GM18526 (cell line): Measurements from ENCODE around the gene ACSM4.

Source experiments
- POLR2A ChIP-seq: IDR thresholded peaks from 3 replicates; pipeline ENCODE4 v1.6.1; 2011; ENCODE audit not compliant: insufficient read length; ENCODE audit errors: extremely low read depth

ACSM4 gene

GRCh38 chr12:7303772-7304171 is at the start of gene ACSM4:
TSS of gene ACSM4 (plus strand) at chr12:7304072. CDS start at chr12:7304332, 260 bp downstream.
- no peak for TF ChIP-seq POLR2A

GRCh38 chr12:7259060-7259459 is 44.8 kb upstream of the ACSM4 start:
- TF ChIP-seq POLR2A, result no peak

- TF ChIP-seq POLR2A, result no peak
Observed at GRCh38 chr12:7264538-7264937, 39.3 kb upstream of the ACSM4 start.

GRCh38 chr12:7265251-7265650 is 38.6 kb upstream of the ACSM4 start:
- TF ChIP-seq POLR2A, result no peak

- TF ChIP-seq POLR2A, result no peak
Observed at GRCh38 chr12:7269273-7269672, 34.6 kb upstream of the ACSM4 start.

- TF ChIP-seq POLR2A, result no peak
Observed at GRCh38 chr12:7271893-7272514, 31.9 kb upstream of the ACSM4 start.

- no peak for TF ChIP-seq POLR2A
Observed at GRCh38 chr12:7282844-7283243, 21.0 kb upstream of the ACSM4 start.

GRCh38 chr12:7289743-7290142 is 14.1 kb upstream of the ACSM4 start:
- no peak for TF ChIP-seq POLR2A

GRCh38 chr12:7292300-7292699 is 11.6 kb upstream of the ACSM4 start:
- no peak for TF ChIP-seq POLR2A

GRCh38 chr12:7293670-7294069 is 10.2 kb upstream of the ACSM4 start:
- TF ChIP-seq POLR2A, result no peak

GRCh38 chr12:7295529-7295928 is 8.3 kb upstream of the ACSM4 start:
- no peak for TF ChIP-seq POLR2A

GRCh38 chr12:7297865-7298264 is 6.0 kb upstream of the ACSM4 start:
- no peak for TF ChIP-seq POLR2A

GRCh38 chr12:7302266-7302986 is 1.4 kb upstream of the ACSM4 start:
- no peak for TF ChIP-seq POLR2A

GRCh38 chr12:7303230-7303629 is 642 bp upstream of the ACSM4 start:
- no peak for TF ChIP-seq POLR2A

GRCh38 chr12:7304456-7304855 is 584 bp downstream of the ACSM4 start:
- TF ChIP-seq POLR2A, result no peak

GRCh38 chr12:7310070-7310469 is 6.2 kb downstream of the ACSM4 start:
- no peak for TF ChIP-seq POLR2A

- TF ChIP-seq POLR2A, result no peak
Observed at GRCh38 chr12:7319930-7320329, 16.1 kb downstream of the ACSM4 start.
